ENCODE data around the gene NEMP1. TPM values are rescaled to one million over a fixed set of nuclear protein-coding genes. Genes with fewer than 3 reads are reported as not detected.

The NEMP1 gene
- total RNA-seq, 1 donor from 2014 or later: 32.0 TPM

DNA sequence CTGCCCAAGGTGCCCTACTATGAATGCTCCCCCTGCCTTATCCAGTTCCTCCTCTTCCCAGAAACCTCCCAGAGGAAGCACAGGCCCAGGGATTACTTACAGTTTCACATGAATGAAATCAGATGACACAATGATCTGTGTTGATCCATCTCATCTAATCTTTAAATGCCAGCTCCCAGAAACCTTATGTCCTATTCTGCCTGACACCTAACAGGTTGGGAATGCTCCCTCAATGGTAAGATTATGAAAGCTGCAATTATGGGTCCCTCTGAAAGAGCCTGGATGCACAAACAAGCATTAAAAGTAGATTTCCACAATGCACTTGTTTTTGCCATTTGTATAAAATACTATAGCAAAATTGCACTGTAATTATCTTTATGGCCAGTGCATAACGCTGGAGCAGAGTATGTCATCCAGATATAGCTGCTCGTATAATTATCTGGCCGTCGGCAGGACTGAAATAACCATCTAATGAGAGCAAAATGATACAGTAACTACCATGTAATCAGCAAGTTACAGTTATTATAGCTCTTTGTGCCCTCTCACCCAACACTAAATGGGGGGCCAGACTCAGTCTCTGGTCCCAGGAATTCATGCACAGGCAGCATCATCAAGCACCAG lies 67.9 kb downstream of the NEMP1 start:
- Mint-ChIP-seq H3K27me3 (peaks cover 31% of the 10 kb centered on the region), H3K4me3 (no peak overlapping the region), H3K9me3 (no peaks in the 10 kb centered on the region), H3K4me1 (ENCODE audit: unreplicated experiment) (peaks cover 12% of the 10 kb centered on the region), H3K27ac (no peak overlapping the region), H3K36me3 (no peaks in the 10 kb centered on the region)
- TF ChIP-seq, protein P1, sequence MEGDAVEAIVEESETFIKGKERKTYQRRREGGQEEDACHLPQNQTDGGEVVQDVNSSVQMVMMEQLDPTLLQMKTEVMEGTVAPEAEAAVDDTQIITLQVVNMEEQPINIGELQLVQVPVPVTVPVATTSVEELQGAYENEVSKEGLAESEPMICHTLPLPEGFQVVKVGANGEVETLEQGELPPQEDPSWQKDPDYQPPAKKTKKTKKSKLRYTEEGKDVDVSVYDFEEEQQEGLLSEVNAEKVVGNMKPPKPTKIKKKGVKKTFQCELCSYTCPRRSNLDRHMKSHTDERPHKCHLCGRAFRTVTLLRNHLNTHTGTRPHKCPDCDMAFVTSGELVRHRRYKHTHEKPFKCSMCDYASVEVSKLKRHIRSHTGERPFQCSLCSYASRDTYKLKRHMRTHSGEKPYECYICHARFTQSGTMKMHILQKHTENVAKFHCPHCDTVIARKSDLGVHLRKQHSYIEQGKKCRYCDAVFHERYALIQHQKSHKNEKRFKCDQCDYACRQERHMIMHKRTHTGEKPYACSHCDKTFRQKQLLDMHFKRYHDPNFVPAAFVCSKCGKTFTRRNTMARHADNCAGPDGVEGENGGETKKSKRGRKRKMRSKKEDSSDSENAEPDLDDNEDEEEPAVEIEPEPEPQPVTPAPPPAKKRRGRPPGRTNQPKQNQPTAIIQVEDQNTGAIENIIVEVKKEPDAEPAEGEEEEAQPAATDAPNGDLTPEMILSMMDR (conservative IDR thresholded peaks at IDR 0.05): no peak
- DNase-seq (ENCODE audit: extremely low spot score, unreplicated experiment): no peak

DNA sequence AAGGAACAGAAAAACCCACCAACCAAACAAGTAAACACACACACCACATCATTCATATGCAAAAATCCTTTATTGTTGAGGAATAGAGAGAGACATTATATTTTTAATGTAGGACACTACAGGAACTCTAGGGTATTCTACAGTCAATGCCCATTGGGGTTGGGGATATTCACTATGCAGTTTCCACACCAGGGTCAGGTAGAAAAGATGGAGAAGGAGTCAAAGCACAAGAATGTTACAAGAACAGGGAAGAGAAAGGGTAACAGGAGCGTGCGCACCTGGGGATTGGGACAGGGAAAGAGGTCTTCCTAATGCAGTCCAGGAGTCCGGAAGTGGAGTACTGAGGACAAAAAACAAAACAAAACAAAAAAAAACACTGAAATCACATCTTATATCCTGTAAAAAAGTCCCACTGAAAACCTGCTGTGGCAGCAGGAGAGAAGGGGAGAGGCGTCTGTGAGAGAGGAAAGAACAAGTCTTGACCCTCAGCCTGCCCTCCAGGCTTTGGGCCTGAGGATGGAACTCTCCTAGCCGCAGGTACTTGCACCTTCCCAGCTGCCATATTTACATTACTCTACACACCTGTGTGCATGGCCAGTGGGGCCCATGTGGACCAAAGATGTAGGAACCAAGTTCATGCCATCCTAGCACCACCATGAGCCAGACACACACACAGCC lies 68.5 kb downstream of the NEMP1 start:
- no peak for DNase-seq (ENCODE audit: extremely low spot score, unreplicated experiment)
- H3K27ac Mint-ChIP-seq: no peak overlapping the region
- H3K36me3 Mint-ChIP-seq: peaks cover 4% of the 10 kb centered on the region

DNA sequence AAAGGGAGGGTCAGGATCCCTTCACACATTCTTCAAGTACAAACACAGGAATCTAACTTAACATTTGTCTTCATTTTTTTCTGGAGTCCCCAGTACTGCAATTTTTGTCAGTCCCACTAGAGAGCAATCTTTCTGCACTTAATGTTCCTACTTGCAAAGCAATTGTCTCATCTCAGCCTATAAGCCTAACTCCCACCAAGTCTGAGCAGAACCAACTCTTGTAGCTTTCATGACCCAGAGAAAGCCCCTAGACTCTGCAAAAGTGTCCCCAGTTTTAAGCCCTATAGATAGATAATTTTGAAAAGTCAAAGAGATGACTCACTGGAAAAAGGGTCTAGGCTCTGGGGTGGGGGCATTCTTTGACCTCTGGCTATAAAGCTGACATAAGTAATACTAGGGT lies 70.4 kb downstream of the NEMP1 start:
- H3K4me3 Mint-ChIP-seq: peak overlapping the region; percentile 82

More for the DNA sequence above, 68.5 kb downstream of the NEMP1 start:
- Mint-ChIP-seq H3K4me3 (no peak overlapping the region), H3K27me3 (peaks cover 24% of the 10 kb centered on the region), H3K9me3 (no peaks in the 10 kb centered on the region), H3K4me1 (ENCODE audit: unreplicated experiment) (peaks cover 19% of the 10 kb centered on the region)
- TF ChIP-seq, protein P1 (conservative IDR thresholded peaks at IDR 0.05): no peak

DNA sequence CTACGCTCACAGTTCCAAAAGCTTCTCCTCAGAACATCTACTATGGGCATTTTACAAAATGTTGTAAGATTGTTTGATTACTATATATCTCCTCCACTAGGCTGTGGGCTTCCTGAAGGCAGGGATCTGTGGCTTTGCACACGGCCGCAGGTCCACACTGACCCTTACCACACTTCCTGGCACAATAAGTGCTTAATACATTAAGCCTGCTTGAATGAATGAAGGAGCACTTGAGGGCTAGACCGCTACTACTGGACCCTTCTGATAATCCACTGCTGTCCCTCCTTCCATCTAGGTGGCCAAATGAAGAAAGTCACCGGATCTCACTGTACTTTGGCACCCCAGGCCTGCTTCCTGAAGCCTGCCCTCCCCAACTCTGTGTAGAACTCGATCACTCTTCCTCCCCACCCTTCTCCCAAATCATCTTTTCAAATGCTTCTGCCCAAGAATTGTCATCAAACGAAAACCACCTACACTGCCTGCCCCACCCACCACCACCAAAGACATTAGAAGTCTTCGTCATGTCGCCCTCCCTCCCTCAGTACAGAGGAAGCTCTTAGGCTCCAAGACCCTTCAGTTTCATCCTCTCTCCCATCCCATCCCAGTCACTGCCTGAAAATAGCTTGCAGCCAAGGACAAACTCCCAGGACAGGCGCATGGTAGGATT lies 71.6 kb downstream of the NEMP1 start:
- Mint-ChIP-seq H3K36me3 (peaks cover 18% of the 10 kb centered on the region), H3K27me3 (no peaks in the 10 kb centered on the region), H3K9me3 (no peaks in the 10 kb centered on the region), H3K4me1 (ENCODE audit: unreplicated experiment) (peaks cover 22% of the 10 kb centered on the region), H3K27ac (no peak overlapping the region), H3K4me3 (peak overlapping the region; percentile 88)
- DNase-seq (ENCODE audit: extremely low spot score, unreplicated experiment): no peak
- TF ChIP-seq, protein P1 (conservative IDR thresholded peaks at IDR 0.05): no peak

More for the DNA sequence above, 70.4 kb downstream of the NEMP1 start:
- DNase-seq (ENCODE audit: extremely low spot score, unreplicated experiment): no peak
- Mint-ChIP-seq H3K27me3 (peaks cover 10% of the 10 kb centered on the region), H3K9me3 (no peaks in the 10 kb centered on the region), H3K4me1 (ENCODE audit: unreplicated experiment) (peaks cover 22% of the 10 kb centered on the region), H3K27ac (peak overlapping the region; percentile 8), H3K36me3 (peaks cover 18% of the 10 kb centered on the region)
- TF ChIP-seq, protein P1 (conservative IDR thresholded peaks at IDR 0.05): peak; percentile 78

DNA sequence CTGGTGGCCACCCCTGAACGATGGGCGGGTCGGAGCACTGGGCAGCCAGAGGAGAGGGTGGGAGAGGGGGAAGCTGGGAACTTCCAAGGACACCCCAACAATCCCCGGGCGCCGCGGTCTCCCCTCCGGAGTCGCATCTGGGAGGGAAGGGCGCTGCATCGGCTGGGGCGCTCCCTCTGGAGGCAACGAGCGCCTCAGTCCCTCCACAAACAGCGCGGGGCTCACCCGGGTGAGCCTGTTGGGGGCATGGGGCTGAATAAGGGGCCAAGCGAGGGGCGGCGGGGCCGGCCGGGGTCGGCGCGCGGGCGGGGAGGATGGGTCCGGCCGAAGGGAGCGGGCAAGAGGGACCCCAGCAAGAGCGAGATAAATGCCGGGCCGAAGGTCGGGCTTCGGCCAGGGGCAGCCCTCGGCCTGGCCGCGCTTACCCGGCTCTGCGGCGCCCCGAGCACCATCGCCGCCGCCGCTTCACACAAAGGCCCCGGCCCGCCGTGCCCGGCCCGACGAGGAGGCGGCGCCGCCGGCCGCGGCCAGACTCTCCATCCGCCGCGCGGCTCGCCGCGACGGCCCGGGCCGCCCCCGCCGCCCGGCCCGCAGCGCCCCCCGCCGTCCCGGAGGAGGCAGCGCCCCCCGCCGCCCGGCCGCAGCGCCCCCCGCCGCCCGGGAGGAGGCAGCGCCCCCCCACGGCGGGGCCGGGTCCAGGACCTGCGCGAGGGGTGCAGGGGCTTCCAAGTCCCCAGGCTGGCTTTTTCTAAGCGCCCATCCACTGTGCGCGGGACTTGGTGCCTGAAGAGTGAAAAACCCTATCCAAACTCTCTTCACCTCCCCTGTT lies 72.4 kb downstream of the NEMP1 start, which contains the start of gene ZBTB39:
ZBTB39 (minus strand) TSS at position 567 of the 829 bp plus-strand sequence. CDS start 1,629 bp downstream, outside the sequence.
- Mint-ChIP-seq H3K36me3 (peaks cover 22% of the 10 kb centered on the region), H3K27me3 (no peaks in the 10 kb centered on the region), H3K9me3 (no peaks in the 10 kb centered on the region), H3K27ac (peak within 1 kb of the TSS; percentile 79), H3K4me3 (peak within 1 kb of the TSS; percentile 96), H3K4me1 (ENCODE audit: unreplicated experiment) (peaks cover 28% of the 10 kb centered on the region)
- peak; percentile 78 for DNase-seq (ENCODE audit: extremely low spot score, unreplicated experiment)
- TF ChIP-seq, protein P1 (conservative IDR thresholded peaks at IDR 0.05): peak; percentile 72

All from type B pancreatic cell (in vitro differentiated cells).